ENCODE results near the gene CEBPG. TPM values are rescaled to one million over a fixed set of nuclear protein-coding genes. Genes with fewer than 3 reads are reported as not detected.

Gene CEBPG
- polyA plus RNA-seq, 6 donors from 2014 or later, result 7.1 to 12.0 (median 9.9) TPM

DNA sequence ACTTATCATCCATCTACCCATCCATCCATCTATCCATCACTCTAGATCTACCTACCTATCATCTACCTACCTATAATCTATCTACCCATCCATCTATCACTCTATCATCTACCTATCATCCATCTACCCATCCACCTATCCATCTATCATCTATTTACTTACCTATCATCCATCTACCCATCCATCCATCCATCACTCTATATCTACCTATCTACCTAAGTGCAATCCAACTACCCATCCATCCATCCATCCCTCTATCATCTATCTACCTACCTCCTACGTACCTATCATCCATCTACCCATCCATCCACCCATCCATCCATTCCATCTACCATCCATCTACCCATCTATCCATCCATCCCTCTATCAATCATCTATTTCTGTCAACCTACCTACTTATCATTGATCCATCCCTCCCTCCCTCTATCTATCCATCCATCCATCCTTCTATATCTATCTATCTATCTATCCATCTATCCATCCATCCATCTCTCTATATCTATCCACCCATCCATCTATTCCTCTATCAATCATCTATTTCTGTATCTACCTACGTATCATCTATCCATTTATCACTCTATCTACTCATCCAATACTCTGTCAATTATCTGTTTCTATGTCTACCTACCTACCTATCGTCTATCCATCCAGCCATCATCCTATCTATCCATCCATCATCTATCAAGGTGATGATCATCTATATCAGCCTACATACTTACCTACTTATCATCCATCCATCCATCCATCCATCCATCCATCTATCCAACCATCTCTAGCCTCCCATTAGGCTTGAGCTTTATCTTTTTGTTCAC is 49.1 kb downstream of the CEBPG start:
- DNase-seq (no peak), ATAC-seq (ENCODE audit: low read depth in 2 of 2) (no peak)
- Mint-ChIP-seq H3K36me3 (no peaks in the 10 kb centered on the region), H3K27me3 (no peaks in the 10 kb centered on the region), H3K27ac (no peak overlapping the region), H3K9me3 (no peaks in the 10 kb centered on the region), H3K4me1 (no peaks in the 10 kb centered on the region), H3K4me3 (no peak overlapping the region)

DNA sequence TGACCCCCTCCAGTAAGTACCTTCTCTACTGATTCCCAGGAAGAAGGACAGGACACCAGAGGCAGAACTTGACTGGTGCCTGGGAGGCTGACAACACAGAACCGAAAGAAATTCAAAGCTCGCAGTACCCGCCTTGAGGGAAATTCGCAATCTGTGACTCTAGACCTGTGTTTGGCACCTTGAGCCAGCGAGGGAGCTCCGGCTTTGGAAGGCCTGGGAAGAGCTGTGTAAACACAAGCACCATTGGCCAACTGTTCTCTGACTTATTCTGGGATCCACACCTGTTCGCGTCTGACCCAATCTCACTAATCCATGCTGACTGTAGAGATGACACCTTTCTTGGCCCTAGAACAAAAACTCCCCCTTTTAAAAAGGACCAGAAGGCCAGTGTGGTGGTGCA is 50.7 kb downstream of the CEBPG start:
- no peaks in the 10 kb centered on the region for H3K27me3 Mint-ChIP-seq
- no peak for DNase-seq

GRCh38 chr19:33426621-33427361 is 53.3 kb downstream of the CEBPG start:
- no peak for DNase-seq
- Mint-ChIP-seq H3K36me3 (no peaks in the 10 kb centered on the region), H3K27ac (peak overlapping the region in 1 of 6 donors; percentile 38), H3K4me1 (peaks cover 0 to 7% (median 6%) of the 10 kb centered on the region in 3 donors), H3K27me3 (peaks cover 0 to 8% (median 5%) of the 10 kb centered on the region in 3 donors), H3K4me3 (no peak overlapping the region), H3K9me3 (no peaks in the 10 kb centered on the region)
- ATAC-seq (ENCODE audit: low read depth in 2 of 2), result no peak

More for the DNA sequence above, 50.7 kb downstream of the CEBPG start:
- Mint-ChIP-seq H3K4me1 (no peaks in the 10 kb centered on the region), H3K4me3 (no peak overlapping the region), H3K36me3 (no peaks in the 10 kb centered on the region), H3K27ac (no peak overlapping the region), H3K9me3 (no peaks in the 10 kb centered on the region)
- ATAC-seq (ENCODE audit: low read depth in 2 of 2), result no peak

DNA sequence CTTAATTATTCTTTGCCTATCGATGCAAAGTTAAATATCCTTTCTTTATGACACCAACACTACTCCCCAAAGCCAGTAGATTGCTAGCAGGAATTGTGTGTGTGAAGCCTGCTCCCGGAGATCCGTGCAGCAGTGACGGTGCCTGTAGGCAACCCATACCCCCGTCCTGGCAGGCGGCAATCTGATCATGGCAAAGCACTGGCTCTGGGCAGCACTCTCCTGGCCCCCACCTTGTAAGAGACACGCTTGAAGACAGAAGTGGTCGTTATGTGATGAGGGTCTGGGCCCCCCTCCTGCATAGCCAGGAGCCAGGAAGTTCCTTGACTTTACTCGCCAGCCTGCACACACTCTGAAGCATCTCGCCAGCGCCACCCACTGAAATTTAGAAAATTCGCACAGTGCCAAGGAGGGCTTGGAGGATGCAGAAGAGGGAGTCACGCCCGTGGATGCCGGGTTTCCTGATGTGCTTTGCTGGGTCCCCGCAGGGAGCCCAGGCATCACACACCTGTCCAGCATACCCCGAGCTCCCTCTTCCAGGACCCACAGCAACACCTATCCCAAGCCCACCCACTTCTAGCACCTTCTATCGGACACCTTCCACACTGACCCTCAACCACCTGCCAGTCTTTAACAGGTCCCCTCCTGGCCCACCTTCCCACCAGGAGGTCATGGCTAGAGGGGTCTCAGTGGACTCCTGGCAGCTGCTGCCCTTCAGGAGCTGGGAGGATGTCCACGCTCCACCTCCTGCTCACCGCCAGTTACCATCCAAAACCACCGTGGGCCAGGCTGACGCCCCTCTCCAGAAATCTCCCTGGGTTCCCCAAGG is 54.5 kb downstream of the CEBPG start:
- no peaks in the 10 kb centered on the region for H3K9me3 Mint-ChIP-seq
- H3K4me3 Mint-ChIP-seq, result no peak overlapping the region
- no peak for ATAC-seq (ENCODE audit: low read depth in 2 of 2)

GRCh38 chr19:33428627-33429125 is 55.2 kb downstream of the CEBPG start:
- Mint-ChIP-seq H3K27me3 (peaks cover 0 to 8% (median 5%) of the 10 kb centered on the region in 3 donors), H3K9me3 (no peaks in the 10 kb centered on the region), H3K4me1 (peaks cover 0 to 7% (median 6%) of the 10 kb centered on the region in 3 donors), H3K4me3 (no peak overlapping the region), H3K36me3 (no peaks in the 10 kb centered on the region), H3K27ac (peak overlapping the region in 1 of 6 donors; percentile 40)
- ATAC-seq (ENCODE audit: low read depth in 2 of 2) (no peak), DNase-seq (no peak)

More for the DNA sequence above, 54.5 kb downstream of the CEBPG start:
- no peak for DNase-seq
- peaks cover 0 to 8% (median 5%) of the 10 kb centered on the region in 3 donors for H3K27me3 Mint-ChIP-seq
- H3K36me3 Mint-ChIP-seq, result no peaks in the 10 kb centered on the region
- H3K4me1 Mint-ChIP-seq, result peaks cover 0 to 7% (median 6%) of the 10 kb centered on the region in 3 donors
- peak overlapping the region in 1 of 6 donors; percentile 40 for H3K27ac Mint-ChIP-seq

GRCh38 chr19:33429891-33430673 is 56.6 kb downstream of the CEBPG start:
- Mint-ChIP-seq H3K4me1 (peaks cover 0 to 7% (median 6%) of the 10 kb centered on the region in 3 donors), H3K27ac (peak overlapping the region in 2 of 6 donors; percentile 64 to 65), H3K36me3 (no peaks in the 10 kb centered on the region), H3K27me3 (peaks cover 0 to 8% (median 5%) of the 10 kb centered on the region in 3 donors), H3K4me3 (peak overlapping the region in 1 of 8 donors; percentile 49), H3K9me3 (no peaks in the 10 kb centered on the region)
- DNase-seq, result no peak
- no peak for ATAC-seq (ENCODE audit: low read depth in 2 of 2)

GRCh38 chr19:33430674-33431277 is 57.3 kb downstream of the CEBPG start:
- no peaks in the 10 kb centered on the region for H3K36me3 Mint-ChIP-seq
- ATAC-seq (ENCODE audit: low read depth in 2 of 2), result peak; percentile 38 to 65
- no peaks in the 10 kb centered on the region for H3K9me3 Mint-ChIP-seq
- DNase-seq, result peak; percentile 21
- peaks cover 0 to 8% (median 5%) of the 10 kb centered on the region in 3 donors for H3K27me3 Mint-ChIP-seq
- H3K4me1 Mint-ChIP-seq, result peaks cover 0 to 7% (median 6%) of the 10 kb centered on the region in 3 donors
- peak overlapping the region in 1 of 8 donors; percentile 49 for H3K4me3 Mint-ChIP-seq
- peak overlapping the region in 2 of 6 donors; percentile 64 to 65 for H3K27ac Mint-ChIP-seq

DNA sequence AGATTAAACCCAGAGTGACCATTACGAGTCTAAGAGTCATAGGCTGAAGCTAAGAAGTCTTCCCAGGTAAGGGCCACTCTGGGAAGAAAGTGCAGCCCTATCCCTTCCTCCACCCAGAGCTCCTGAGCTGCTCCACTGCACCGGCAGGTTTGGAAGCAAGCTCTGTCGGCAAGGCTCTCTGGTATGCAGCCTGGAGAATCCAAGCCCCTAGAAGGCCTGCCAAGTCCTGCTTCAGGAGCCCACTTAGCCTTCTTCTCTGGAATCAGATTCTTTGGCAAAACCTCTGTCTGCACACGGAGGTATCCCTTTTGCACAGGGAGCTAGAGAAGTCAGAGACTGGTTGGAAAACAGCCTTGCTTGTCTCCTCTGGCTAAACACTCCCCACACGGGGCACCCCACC is 58.5 kb downstream of the CEBPG start:
- no peak for ATAC-seq (ENCODE audit: low read depth in 2 of 2)
- DNase-seq, result no peak
- Mint-ChIP-seq H3K9me3 (no peaks in the 10 kb centered on the region), H3K27ac (no peak overlapping the region), H3K27me3 (peaks cover 0 to 8% (median 5%) of the 10 kb centered on the region in 3 donors), H3K4me1 (peaks cover 0 to 7% (median 6%) of the 10 kb centered on the region in 3 donors), H3K4me3 (no peak overlapping the region), H3K36me3 (no peaks in the 10 kb centered on the region)

Other genes starting within 250 kb of the CEBPG start
- gene WDR88, start 241.6 kb upstream of the CEBPG start, polyA plus RNA-seq (ENCODE audit: low read depth in 6 of 6), result under 1 TPM in 2 of 6 donors, not detected in 4; 0.43 to 0.65 TPM
- gene LRP3, start 179.4 kb upstream of the CEBPG start, polyA plus RNA-seq (ENCODE audit: low read depth in 6 of 6), result not detected
- gene SLC7A10, start 147.9 kb upstream of the CEBPG start, polyA plus RNA-seq (ENCODE audit: low read depth in 6 of 6), result not detected
- gene CEBPA, start 71.2 kb upstream of the CEBPG start, polyA plus RNA-seq (ENCODE audit: low read depth in 6 of 6), result under 1 TPM in 4 of 6 donors, not detected in 2; 0.09 to 0.54 (median 0.50) TPM
- gene PEPD, start 148.1 kb downstream of the CEBPG start, polyA plus RNA-seq (ENCODE audit: low read depth in 6 of 6), result 100 to 1,000 TPM in 2 of 6 donors, 10 to 100 TPM in 4; 83.7 to 143 (median 95.4) TPM
- under 1 TPM in 2 of 6 donors, not detected in 4; 0.17 to 0.55 TPM for gene CHST8, start 248.2 kb downstream of the CEBPG start, polyA plus RNA-seq (ENCODE audit: low read depth in 6 of 6)

All from naive B cell (primary cell).